GM19397 (cell line): ENCODE measurements around the gene SCARB1.

Experiments used
- ATAC-seq: cut with Tn5 transposase; IDR thresholded peaks from one replicate; pipeline ENCODE4 v1.9.1; 2021; ENCODE audit warnings: mild to moderate bottlenecking, moderate library complexity; ENCODE audit not compliant: unreplicated experiment

Gene SCARB1

GRCh38 chr12:124824195-124824594 is 39.5 kb downstream of the SCARB1 start:
- ATAC-seq = no peak

DNA sequence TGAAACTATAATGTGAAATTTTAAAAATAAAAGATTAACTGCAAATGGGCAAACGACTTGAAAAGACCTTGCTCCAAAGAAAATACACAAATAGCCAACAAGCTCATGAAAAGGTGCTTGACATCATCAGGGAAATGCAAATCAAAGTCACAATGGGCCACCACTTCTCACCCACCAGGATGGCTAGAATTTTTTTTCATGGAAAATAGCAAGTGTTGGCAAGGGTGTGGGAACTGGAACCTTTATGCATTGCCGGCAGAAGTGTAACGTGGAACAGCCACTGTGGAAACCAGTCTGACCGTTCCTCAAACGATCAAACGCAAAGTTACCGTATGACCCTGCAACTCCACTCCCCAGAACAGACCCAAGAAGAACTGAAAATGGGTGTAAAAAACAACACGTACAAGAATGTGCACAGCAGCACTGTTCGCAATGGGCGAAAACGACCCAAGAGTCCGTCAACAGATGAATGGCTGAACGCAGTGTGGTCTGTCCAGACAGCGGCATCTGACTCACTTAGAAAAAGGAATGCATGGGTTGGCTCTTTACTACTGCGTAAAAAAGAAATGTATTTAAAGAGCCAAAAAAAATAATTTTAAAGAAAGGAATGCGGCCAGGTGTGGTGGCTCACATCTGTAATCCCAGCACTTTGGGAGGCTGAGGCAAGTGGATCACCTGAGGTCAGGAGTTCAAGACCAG is 40.2 kb downstream of the SCARB1 start:
- no peak for ATAC-seq

GRCh38 chr12:124822218-124822617 is 41.4 kb downstream of the SCARB1 start:
- ATAC-seq = no peak

DNA sequence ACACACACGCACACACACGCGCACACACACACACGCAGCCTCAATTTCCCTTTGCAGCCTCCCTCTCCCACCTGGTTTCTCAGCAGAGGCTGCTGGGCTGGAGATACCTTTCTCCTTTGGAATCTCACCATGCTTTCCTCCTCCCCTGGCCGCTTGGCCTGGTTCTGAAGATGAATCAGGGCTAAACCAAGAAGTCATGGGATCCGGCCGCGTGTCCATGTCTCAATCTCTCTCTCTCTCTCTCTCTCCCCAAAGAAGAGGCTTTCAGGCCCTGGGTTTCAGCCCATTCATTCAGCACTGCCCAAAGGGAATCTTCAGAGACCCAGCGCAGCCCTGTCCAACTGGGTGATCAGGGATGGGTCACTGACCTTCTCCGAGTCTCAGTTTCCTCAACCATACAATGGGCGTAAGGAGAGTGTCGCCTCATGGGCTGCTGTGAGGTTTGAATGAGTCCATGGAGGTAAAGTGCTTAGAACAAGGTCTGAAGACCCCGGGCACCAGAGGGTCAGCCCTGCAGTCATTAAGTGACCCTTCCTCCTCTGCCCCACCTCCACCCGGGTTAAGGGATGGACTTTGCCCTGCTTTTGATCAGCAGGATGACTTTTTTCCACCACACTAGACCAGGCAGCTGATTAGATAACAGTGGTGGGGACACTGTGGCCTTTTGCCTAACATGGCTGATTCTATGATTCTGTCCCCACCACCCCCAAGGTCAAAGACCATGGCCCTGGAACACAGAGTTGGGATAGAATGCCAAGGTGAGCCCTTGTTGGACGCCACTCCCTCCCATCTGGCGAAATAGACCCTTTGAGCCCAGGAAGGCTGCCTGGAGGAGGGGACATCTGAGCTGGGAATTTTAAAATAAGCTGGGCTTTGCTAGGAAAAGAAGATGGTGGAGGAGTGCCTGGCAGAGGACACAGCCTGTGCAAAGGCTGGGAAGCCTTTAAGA is 42.1 kb downstream of the SCARB1 start:
- ATAC-seq = no peak

DNA sequence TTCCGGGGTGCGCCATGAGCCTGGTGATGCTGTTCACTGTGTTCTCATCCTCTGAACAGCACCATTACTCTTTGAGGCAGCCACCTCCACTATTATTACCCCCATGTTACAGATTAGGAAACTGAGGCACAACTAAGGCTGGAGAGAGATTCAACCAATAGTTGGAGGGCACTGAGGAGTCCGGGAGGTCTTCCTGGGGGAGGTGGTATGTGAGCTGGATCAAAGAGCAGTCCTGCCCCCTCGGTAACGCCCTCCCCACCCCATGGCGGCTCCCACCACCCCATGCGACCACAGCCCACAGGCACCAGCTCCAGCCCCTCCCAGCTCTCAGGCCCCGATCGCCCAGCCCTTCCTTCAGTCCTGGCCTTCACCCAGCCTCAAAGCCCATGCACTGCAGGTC is 43.5 kb downstream of the SCARB1 start:
- no peak for ATAC-seq

GRCh38 chr12:124819525-124819924 is 44.1 kb downstream of the SCARB1 start:
- ATAC-seq = no peak

DNA sequence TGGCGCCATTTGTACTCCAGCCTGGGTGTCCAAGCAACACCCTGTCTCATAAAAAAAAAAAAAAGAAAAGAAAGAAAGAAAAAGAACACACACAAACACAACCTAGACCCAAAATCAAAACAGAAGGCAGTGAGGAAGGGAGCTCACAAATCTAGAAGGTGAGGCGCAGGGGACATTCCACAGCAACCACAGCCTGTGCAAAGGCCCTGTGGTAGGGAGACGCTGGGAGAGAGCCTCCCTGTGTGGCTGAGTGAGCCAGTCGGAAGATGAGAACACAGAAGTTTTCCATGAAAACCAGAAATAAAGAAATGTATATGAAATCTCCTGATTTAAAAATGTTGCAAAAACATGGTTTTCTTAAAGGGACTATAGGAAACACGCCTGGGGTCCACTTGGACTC is 44.6 kb downstream of the SCARB1 start:
- no peak for ATAC-seq

GRCh38 chr12:124817076-124818000 is 46.3 kb downstream of the SCARB1 start:
- ATAC-seq = no peak

DNA sequence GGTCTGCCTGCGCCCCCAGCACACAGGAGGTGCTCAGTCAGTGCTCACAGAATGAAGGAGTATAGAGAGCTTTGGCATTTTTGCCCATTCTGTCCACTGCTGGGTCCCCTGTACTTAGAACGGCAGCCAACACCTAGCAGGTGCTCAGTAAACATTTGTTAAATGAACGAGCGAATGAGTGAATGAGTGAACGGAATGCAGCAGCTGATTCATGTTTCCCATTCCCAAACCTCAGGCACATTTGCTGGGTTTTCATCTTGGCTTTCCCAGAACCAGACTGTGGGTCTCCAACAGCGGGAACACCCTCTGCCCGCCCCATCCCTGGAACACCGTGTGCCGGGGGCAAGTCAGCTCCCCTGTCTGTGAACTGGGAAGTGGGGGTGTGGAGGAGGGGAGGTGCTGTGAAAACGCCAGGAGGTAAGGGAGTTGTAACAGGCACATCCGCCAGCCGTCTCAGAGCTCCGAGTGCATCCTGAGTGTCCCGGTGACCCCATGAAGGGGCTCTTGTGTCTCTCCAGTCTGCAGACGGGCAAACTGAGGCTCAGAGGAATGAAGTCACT is 47.3 kb downstream of the SCARB1 start:
- no peak for ATAC-seq

DNA sequence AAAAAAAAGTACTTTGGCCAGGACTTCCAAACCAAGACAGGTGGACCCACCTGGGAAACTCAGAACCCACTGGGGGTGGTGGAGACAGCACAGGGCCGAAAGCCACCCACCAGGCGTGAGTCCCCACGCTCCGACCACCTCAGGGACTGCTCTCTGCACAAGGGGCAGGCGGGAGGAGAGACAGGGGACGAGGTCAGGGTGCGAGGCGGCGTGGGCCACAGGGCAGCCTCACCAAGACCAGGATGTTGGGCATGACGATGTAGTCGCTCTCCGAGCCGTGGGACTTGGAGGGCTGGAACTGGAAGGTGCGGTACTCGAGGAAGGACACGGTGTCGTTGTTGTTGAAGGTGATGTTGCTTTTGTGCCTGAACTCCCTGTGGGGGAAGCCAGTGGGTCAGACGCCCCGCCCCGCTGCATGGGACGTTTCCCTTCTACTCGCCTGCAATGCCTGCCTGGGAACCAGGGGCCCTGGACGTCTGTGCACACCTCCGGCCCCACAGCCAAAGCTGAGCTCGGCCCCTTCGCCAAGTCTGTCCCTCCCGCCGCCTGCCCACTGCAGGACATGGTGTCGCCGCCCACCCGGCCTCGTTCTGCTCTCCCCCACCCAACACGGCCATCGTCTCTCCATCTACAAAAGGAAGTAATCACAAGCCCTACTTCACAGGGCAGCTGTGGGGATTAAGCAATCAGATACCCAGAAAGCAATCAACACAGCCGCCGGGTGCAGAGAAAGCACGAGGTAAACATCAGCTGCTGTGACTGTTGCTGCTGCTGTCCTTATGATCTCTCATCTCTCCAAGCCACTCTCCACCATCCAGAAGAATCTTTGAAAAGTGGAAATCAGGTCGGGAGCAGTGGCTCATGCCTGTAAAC is 48.7 kb downstream of the SCARB1 start:
- ATAC-seq = no peak

DNA sequence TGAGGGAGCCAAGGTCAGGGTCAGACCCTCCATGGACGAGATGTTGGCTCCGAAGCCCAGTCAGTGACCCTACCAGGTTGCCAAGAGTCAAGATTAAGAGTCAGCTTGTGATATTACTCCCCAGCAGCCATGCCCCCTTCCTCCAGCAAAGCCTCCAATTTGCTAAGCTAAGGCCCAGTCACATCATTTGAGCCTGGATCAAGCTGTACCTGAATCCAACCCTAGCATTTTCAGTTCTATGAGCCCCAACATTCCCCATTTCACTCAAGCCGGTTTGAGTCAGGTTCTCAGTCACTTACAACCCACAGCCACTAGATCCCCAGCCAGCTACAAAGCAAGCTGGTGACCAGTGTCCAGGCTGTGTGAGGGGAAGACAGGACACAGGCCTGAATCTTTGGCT is 49.9 kb downstream of the SCARB1 start:
- no peak for ATAC-seq

- ATAC-seq = no peak
Measured at GRCh38 chr12:124812979-124813378, 50.7 kb downstream of the SCARB1 start.

GRCh38 chr12:124812356-124812755 is 51.3 kb downstream of the SCARB1 start:
- no peak for ATAC-seq

DNA sequence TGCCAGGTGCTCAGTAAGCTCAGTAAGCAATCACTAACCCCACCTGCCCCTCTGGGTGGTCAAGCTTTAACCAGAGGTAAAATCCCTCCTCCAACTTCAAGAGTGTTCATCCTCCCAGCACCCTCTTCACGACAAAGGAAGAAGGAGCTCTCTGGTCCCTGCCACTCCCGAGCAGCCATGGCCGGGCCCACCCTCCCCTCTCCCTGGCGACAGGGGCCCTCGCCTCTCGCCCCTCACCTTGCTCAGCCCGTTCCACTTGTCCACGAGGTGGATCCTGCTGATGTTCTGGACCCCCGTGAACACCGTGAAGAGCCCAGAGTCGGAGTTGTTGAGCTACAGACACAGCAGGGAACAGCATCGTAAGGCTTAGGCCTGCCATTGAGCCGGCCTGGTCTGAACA is 52.0 kb downstream of the SCARB1 start:
- no peak for ATAC-seq

DNA sequence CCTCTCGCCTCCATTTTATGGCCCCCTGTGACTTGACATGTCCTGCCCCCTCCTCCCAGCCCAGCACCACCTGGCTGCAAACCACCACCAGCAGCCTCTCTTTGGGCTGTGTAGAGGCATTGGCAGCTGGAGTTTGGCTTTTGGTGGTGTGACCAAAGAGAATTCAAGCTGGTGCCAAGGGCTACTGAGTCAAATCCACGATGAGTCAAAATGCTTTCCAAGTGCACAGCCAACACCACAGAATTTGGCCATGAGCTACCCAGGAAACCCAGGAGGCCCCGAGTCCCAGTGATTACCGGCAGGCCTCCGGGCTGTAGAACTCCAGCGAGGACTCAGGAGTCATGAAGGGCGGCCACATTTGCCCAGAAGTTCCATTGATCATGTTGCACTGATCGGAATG is 53.8 kb downstream of the SCARB1 start:
- no peak for ATAC-seq

- ATAC-seq = no peak
Measured at GRCh38 chr12:124809391-124809790, 54.3 kb downstream of the SCARB1 start.

DNA sequence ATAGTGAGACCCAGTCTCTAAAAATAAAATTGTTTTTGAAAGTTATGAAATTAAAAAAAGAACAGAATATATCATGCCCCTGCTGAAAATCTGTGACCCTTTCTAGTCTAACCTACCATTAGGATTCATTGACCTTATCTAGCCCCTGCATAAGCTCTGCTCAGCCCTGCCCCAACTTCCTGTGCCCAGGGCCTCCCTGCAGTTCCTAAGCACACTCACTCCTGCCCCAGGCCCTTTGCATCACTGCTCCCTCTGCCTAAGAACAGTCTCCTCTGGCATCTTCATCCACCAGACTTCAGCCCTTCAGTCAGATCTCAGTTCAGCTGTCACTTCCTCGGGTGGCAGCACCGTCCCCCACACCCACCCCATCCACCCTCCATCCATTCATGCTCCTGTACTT is 55.4 kb downstream of the SCARB1 start:
- no peak for ATAC-seq

- ATAC-seq = no peak
Measured at GRCh38 chr12:124805876-124806668, 57.6 kb downstream of the SCARB1 start.

- no peak for ATAC-seq
Measured at GRCh38 chr12:124805050-124805449, 58.6 kb downstream of the SCARB1 start.
